ENCODE results near the gene LCNL1.

GRCh38 chr9:136952321-136952850 is 30.4 kb upstream of the LCNL1 start:
- TF ChIP-seq CTCF (conservative IDR thresholded peaks at IDR 0.05 in 1 of 2, IDR thresholded peaks at IDR 0.05 in 1 of 2; ENCODE audit: extremely low read depth in 1 of 2, insufficient read depth in 1 of 2, low read depth in 1 of 2, low read length in 2 of 2): no peak
- no peak for TF ChIP-seq EZH2 (IDR thresholded peaks at IDR 0.05; ENCODE audit: borderline replicate concordance, low read length)

Measured in mammary epithelial cell (primary cell).